Activated CD8-positive, alpha-beta T cell treated with anti-CD3 and anti-CD28 coated beads, Interleukin-2, amount 10 ng/mL, durations not matched to agents 7 days and 5 days (primary cell): ENCODE data around the gene BCAR3. TPM values are rescaled to one million over a fixed set of nuclear protein-coding genes. Genes with fewer than 3 reads are reported as not detected.

ENCODE experiments used
- ATAC-seq: fragments of 150-1000 bp; cut with Tn5 transposase; one replicate; pipeline ENCODE4 v1.10.0; 2021; ENCODE audit warnings: moderate library complexity
- CTCF ChIA-PET: fragments of 350-600 bp; sonication (Branson Sonifier 250); formaldehyde crosslinking; loops from one replicate; lab custom pipeline; 2021; ENCODE audit warnings: antibody characterized with exemption; lab: Charles Lee
- POLR2A ChIA-PET: fragments of 350-600 bp; sonication (Branson Sonifier 250); formaldehyde crosslinking; loops from one replicate; lab custom pipeline; 2021; ENCODE audit warnings: antibody characterized with exemption; lab: Charles Lee
- DNase-seq: peaks from one replicate; pipeline ENCODE4 v3.0.0-alpha.2; 2020
- H3K27ac Mint-ChIP-seq: one replicate; pipeline ENCODE4 v1.8.0; 2021; ENCODE audit warnings: mild to moderate bottlenecking, mixed read lengths
- H3K27me3 Mint-ChIP-seq: one replicate; pipeline ENCODE4 v1.8.0; 2021; ENCODE audit warnings: low read depth, mixed read lengths
- H3K36me3 Mint-ChIP-seq: one replicate; pipeline ENCODE4 v1.8.0; 2021; ENCODE audit warnings: low read depth, mixed read lengths
- H3K4me1 Mint-ChIP-seq: one replicate; pipeline ENCODE4 v1.8.0; 2021; ENCODE audit warnings: low read depth, mixed read lengths
- H3K4me3 Mint-ChIP-seq: one replicate; pipeline ENCODE4 v1.8.0; 2021; ENCODE audit warnings: mild to moderate bottlenecking, mixed read lengths
- H3K9me3 Mint-ChIP-seq: one replicate; pipeline ENCODE4 v1.8.0; 2022; ENCODE audit warnings: mixed read lengths; ENCODE audit not compliant: insufficient read depth
- total RNA-seq, 2 experiments: library from RNA; stranded (reverse); gene quantifications; one replicate each; pipeline ENCODE4 v1.2.3, GENCODE V29; 2021

The BCAR3 gene
- total RNA-seq, 2 experiments from 2014 or later: 0.44 to 0.79 TPM

- Mint-ChIP-seq H3K9me3 (no peaks in the 10 kb centered on the region), H3K4me1 (peaks cover 7% of the 10 kb centered on the region), H3K36me3 (no peaks in the 10 kb centered on the region), H3K4me3 (no peak overlapping the region), H3K27me3 (peaks cover 19% of the 10 kb centered on the region), H3K27ac (no peak overlapping the region)
- ChIA-PET POLR2A (no interaction called here), CTCF (no interaction called here)
- ATAC-seq (no peak), DNase-seq (no peak)
Measured at GRCh38 chr1:93605026-93605568, 76.5 kb downstream of the BCAR3 start.

- peaks cover 7% of the 10 kb centered on the region for H3K4me1 Mint-ChIP-seq
- ChIA-PET POLR2A (no interaction called here), CTCF (no interaction called here)
- peaks cover 19% of the 10 kb centered on the region for H3K27me3 Mint-ChIP-seq
- no peak overlapping the region for H3K4me3 Mint-ChIP-seq
- ATAC-seq (no peak), DNase-seq (no peak)
- H3K9me3 Mint-ChIP-seq: no peaks in the 10 kb centered on the region
- H3K27ac Mint-ChIP-seq: no peak overlapping the region
- no peaks in the 10 kb centered on the region for H3K36me3 Mint-ChIP-seq
Measured at GRCh38 chr1:93604411-93604810, 77.2 kb downstream of the BCAR3 start.

GRCh38 chr1:93603601-93604000 is 78.0 kb downstream of the BCAR3 start:
- Mint-ChIP-seq H3K27ac (no peak overlapping the region), H3K4me1 (peaks cover 5% of the 10 kb centered on the region), H3K4me3 (no peak overlapping the region), H3K36me3 (no peaks in the 10 kb centered on the region), H3K9me3 (no peaks in the 10 kb centered on the region), H3K27me3 (peaks cover 19% of the 10 kb centered on the region)
- CTCF ChIA-PET: no interaction called here
- POLR2A ChIA-PET: no interaction called here
- DNase-seq: no peak
- no peak for ATAC-seq

GRCh38 chr1:93603106-93603505 is 78.5 kb downstream of the BCAR3 start:
- H3K27me3 Mint-ChIP-seq: peaks cover 19% of the 10 kb centered on the region
- DNase-seq (no peak), ATAC-seq (no peak)
- ChIA-PET POLR2A (no interaction called here), CTCF (no interaction called here)
- H3K36me3 Mint-ChIP-seq: no peaks in the 10 kb centered on the region
- H3K4me1 Mint-ChIP-seq: no peaks in the 10 kb centered on the region
- H3K4me3 Mint-ChIP-seq: no peak overlapping the region
- no peak overlapping the region for H3K27ac Mint-ChIP-seq
- no peaks in the 10 kb centered on the region for H3K9me3 Mint-ChIP-seq

- H3K36me3 Mint-ChIP-seq: no peaks in the 10 kb centered on the region
- CTCF ChIA-PET: no interaction called here
- POLR2A ChIA-PET: no interaction called here
- no peak overlapping the region for H3K27ac Mint-ChIP-seq
- H3K9me3 Mint-ChIP-seq: no peaks in the 10 kb centered on the region
- no peaks in the 10 kb centered on the region for H3K4me1 Mint-ChIP-seq
- ATAC-seq (no peak), DNase-seq (no peak)
- peaks cover 21% of the 10 kb centered on the region for H3K27me3 Mint-ChIP-seq
- no peak overlapping the region for H3K4me3 Mint-ChIP-seq
Measured at GRCh38 chr1:93602101-93602500, 79.5 kb downstream of the BCAR3 start.

GRCh38 chr1:93601686-93602085 is 80.0 kb downstream of the BCAR3 start:
- Mint-ChIP-seq H3K36me3 (no peaks in the 10 kb centered on the region), H3K4me3 (no peak overlapping the region), H3K9me3 (no peaks in the 10 kb centered on the region), H3K27me3 (peaks cover 24% of the 10 kb centered on the region), H3K27ac (no peak overlapping the region), H3K4me1 (no peaks in the 10 kb centered on the region)
- no peak for DNase-seq
- no peak for ATAC-seq
- POLR2A ChIA-PET: no interaction called here
- CTCF ChIA-PET: no interaction called here

GRCh38 chr1:93600663-93601062 is 81.0 kb downstream of the BCAR3 start:
- H3K4me1 Mint-ChIP-seq: no peaks in the 10 kb centered on the region
- POLR2A ChIA-PET: no interaction called here
- H3K27ac Mint-ChIP-seq: no peak overlapping the region
- CTCF ChIA-PET: no interaction called here
- H3K27me3 Mint-ChIP-seq: peaks cover 22% of the 10 kb centered on the region
- DNase-seq (no peak), ATAC-seq (no peak)
- H3K4me3 Mint-ChIP-seq: no peak overlapping the region
- H3K36me3 Mint-ChIP-seq: no peaks in the 10 kb centered on the region
- no peaks in the 10 kb centered on the region for H3K9me3 Mint-ChIP-seq

- ChIA-PET CTCF (no interaction called here), POLR2A (no interaction called here)
- Mint-ChIP-seq H3K27ac (no peak overlapping the region), H3K4me1 (no peaks in the 10 kb centered on the region), H3K9me3 (no peaks in the 10 kb centered on the region), H3K4me3 (no peak overlapping the region), H3K36me3 (no peaks in the 10 kb centered on the region), H3K27me3 (peaks cover 23% of the 10 kb centered on the region)
- ATAC-seq (no peak), DNase-seq (no peak)
Measured at GRCh38 chr1:93599479-93599878, 82.2 kb downstream of the BCAR3 start.

- H3K36me3 Mint-ChIP-seq: no peaks in the 10 kb centered on the region
Measured at GRCh38 chr1:93598861-93599439, 82.7 kb downstream of the BCAR3 start.

GRCh38 chr1:93598396-93598795 is 83.2 kb downstream of the BCAR3 start:
- no peaks in the 10 kb centered on the region for H3K9me3 Mint-ChIP-seq
- ChIA-PET CTCF (no interaction called here), POLR2A (interaction anchor here (0.6 kb wide), 1 partner anchor 50 kb away, joined by 3 read pairs; no protein-coding TSS in a partner anchor)
- DNase-seq (no peak), ATAC-seq (no peak)
- H3K27ac Mint-ChIP-seq: no peak overlapping the region
- peaks cover 27% of the 10 kb centered on the region for H3K27me3 Mint-ChIP-seq
- H3K4me3 Mint-ChIP-seq: no peak overlapping the region
- no peaks in the 10 kb centered on the region for H3K36me3 Mint-ChIP-seq
- H3K4me1 Mint-ChIP-seq: no peaks in the 10 kb centered on the region

More at GRCh38 chr1:93598861-93599439, 82.7 kb downstream of the BCAR3 start:
- no peak for DNase-seq
- ATAC-seq: no peak
- no peaks in the 10 kb centered on the region for H3K4me1 Mint-ChIP-seq
- ChIA-PET POLR2A (no interaction called here), CTCF (interaction anchor here (0.6 kb wide), 1 partner anchor 162 kb away, joined by 3 read pairs; no protein-coding TSS in a partner anchor)
- H3K27ac Mint-ChIP-seq: no peak overlapping the region
- H3K9me3 Mint-ChIP-seq: no peaks in the 10 kb centered on the region
- H3K4me3 Mint-ChIP-seq: no peak overlapping the region
- H3K27me3 Mint-ChIP-seq: peaks cover 24% of the 10 kb centered on the region

GRCh38 chr1:93597709-93598108 is 83.9 kb downstream of the BCAR3 start:
- H3K27me3 Mint-ChIP-seq: peaks cover 27% of the 10 kb centered on the region
- ATAC-seq: no peak
- H3K36me3 Mint-ChIP-seq: no peaks in the 10 kb centered on the region
- CTCF ChIA-PET: no interaction called here
- no peaks in the 10 kb centered on the region for H3K4me1 Mint-ChIP-seq
- H3K4me3 Mint-ChIP-seq: no peak overlapping the region
- POLR2A ChIA-PET: interaction anchor here (0.6 kb wide), 1 partner anchor 49 kb away, joined by 3 read pairs; no protein-coding TSS in a partner anchor
- no peaks in the 10 kb centered on the region for H3K9me3 Mint-ChIP-seq
- no peak for DNase-seq
- H3K27ac Mint-ChIP-seq: no peak overlapping the region

GRCh38 chr1:93596329-93597089 is 85.1 kb downstream of the BCAR3 start:
- Mint-ChIP-seq H3K27me3 (peaks cover 28% of the 10 kb centered on the region), H3K4me1 (peaks cover 9% of the 10 kb centered on the region), H3K4me3 (no peak overlapping the region), H3K36me3 (no peaks in the 10 kb centered on the region), H3K9me3 (no peaks in the 10 kb centered on the region), H3K27ac (no peak overlapping the region)
- CTCF ChIA-PET: no interaction called here
- POLR2A ChIA-PET: no interaction called here
- ATAC-seq: no peak
- no peak for DNase-seq
